Stimulated activated naive B cell treated with anti-CD40 and anti-IgM and Interleukin-4, amounts not matched to agents 10 μg/mL and 1 μg/mL and 100 μg/mL, for 72 hours (primary cell): ENCODE measurements around the gene OR5AU1.
"Not testable (repeated sequence)": the region's sequence is repeated elsewhere in the genome, so short reads cannot be mapped to it uniquely, and the experiment has no call there.

Experiments used
- ATAC-seq, 2 donors: fragments of 150-1000 bp; cut with Tn5 transposase; replicated peaks; 2 replicates each; pipeline ENCODE4 v1.10.0; 2021; ENCODE audit warnings: moderate library complexity in 1 of 2
- DNase-seq: peaks from one replicate; pipeline ENCODE4 v3.0.0; 2021
- H3K27ac Mint-ChIP-seq: one replicate; pipeline ENCODE4 v1.8.0; 2022; ENCODE audit warnings: mild to moderate bottlenecking, mixed read lengths
- H3K27me3 Mint-ChIP-seq, 2 donors: one replicate each; pipeline ENCODE4 v1.8.0; 2022; ENCODE audit warnings: mixed read lengths in 2 of 2
- H3K36me3 Mint-ChIP-seq, 2 donors: one replicate each; pipeline ENCODE4 v1.8.0; 2022; ENCODE audit warnings: mixed read lengths in 2 of 2, mild to moderate bottlenecking in 1 of 2
- H3K4me1 Mint-ChIP-seq, 2 donors: one replicate each; pipeline ENCODE4 v1.8.0; 2022; ENCODE audit warnings: mixed read lengths in 2 of 2, mild to moderate bottlenecking in 1 of 2
- H3K4me3 Mint-ChIP-seq, 2 donors: one replicate each; pipeline ENCODE4 v1.8.0; 2022; ENCODE audit warnings: mild to moderate bottlenecking in 2 of 2, mixed read lengths in 2 of 2, moderate library complexity in 1 of 2
- H3K9me3 Mint-ChIP-seq, 2 donors: one replicate each; pipeline ENCODE4 v1.8.0; 2022; ENCODE audit warnings: mixed read lengths in 2 of 2, mild to moderate bottlenecking in 1 of 2

Gene OR5AU1

GRCh38 chr14:21160061-21160610 is 4.3 kb upstream of the OR5AU1 start:
- H3K36me3 Mint-ChIP-seq = no peaks in the 10 kb centered on the region
- DNase-seq (no peak), ATAC-seq (no peak)
- no peak overlapping the region for H3K27ac Mint-ChIP-seq
- no peak overlapping the region for H3K4me3 Mint-ChIP-seq
- no peaks in the 10 kb centered on the region for H3K4me1 Mint-ChIP-seq
- peaks cover 39 to 60% of the 10 kb centered on the region in 2 donors for H3K27me3 Mint-ChIP-seq
- H3K9me3 Mint-ChIP-seq = peaks cover 0 to 2% of the 10 kb centered on the region in 2 donors

GRCh38 chr14:21158175-21158574 is 2.3 kb upstream of the OR5AU1 start:
- H3K9me3 Mint-ChIP-seq, H3K36me3 Mint-ChIP-seq, H3K4me1 Mint-ChIP-seq, ATAC-seq, DNase-seq, H3K27ac Mint-ChIP-seq, H3K4me3 Mint-ChIP-seq: not testable (repeated sequence)
- peaks cover 41 to 66% of the 10 kb centered on the region in 2 donors for H3K27me3 Mint-ChIP-seq

GRCh38 chr14:21149641-21150367 is 6.1 kb downstream of the OR5AU1 start:
- no peak overlapping the region for H3K27ac Mint-ChIP-seq

GRCh38 chr14:21145437-21145836 is 10.4 kb downstream of the OR5AU1 start:
- Mint-ChIP-seq H3K36me3 (peaks cover 0 to 2% of the 10 kb centered on the region in 2 donors), H3K27ac (no peak overlapping the region), H3K27me3 (peaks cover 10 to 16% of the 10 kb centered on the region in 2 donors), H3K4me3 (no peak overlapping the region), H3K4me1 (no peaks in the 10 kb centered on the region), H3K9me3 (peaks cover 9 to 17% of the 10 kb centered on the region in 2 donors)
- no peak for ATAC-seq
- DNase-seq = no peak

More at GRCh38 chr14:21149641-21150367, 6.1 kb downstream of the OR5AU1 start:
- H3K9me3 Mint-ChIP-seq = peaks cover 5 to 12% of the 10 kb centered on the region in 2 donors
- no peak for DNase-seq
- H3K36me3 Mint-ChIP-seq = peaks cover 0 to 2% of the 10 kb centered on the region in 2 donors
- no peak overlapping the region for H3K4me3 Mint-ChIP-seq
- H3K4me1 Mint-ChIP-seq = no peaks in the 10 kb centered on the region
- ATAC-seq = no peak
- peaks cover 5 to 20% of the 10 kb centered on the region in 2 donors for H3K27me3 Mint-ChIP-seq

- Mint-ChIP-seq H3K36me3 (peaks cover 0 to 2% of the 10 kb centered on the region in 2 donors), H3K4me3 (no peak overlapping the region)
- no peak for ATAC-seq
These were observed 13.5 kb downstream of the OR5AU1 start for GRCh38 chr14:21142357-21142756.

GRCh38 chr14:21136024-21136423 is 19.8 kb downstream of the OR5AU1 start:
- DNase-seq (no peak), ATAC-seq (no peak)
- H3K4me1 Mint-ChIP-seq = no peaks in the 10 kb centered on the region
- no peak overlapping the region for H3K4me3 Mint-ChIP-seq
- peaks cover 8 to 12% of the 10 kb centered on the region in 2 donors for H3K27me3 Mint-ChIP-seq
- H3K27ac Mint-ChIP-seq = no peak overlapping the region
- no peaks in the 10 kb centered on the region for H3K9me3 Mint-ChIP-seq
- H3K36me3 Mint-ChIP-seq = no peaks in the 10 kb centered on the region

More at GRCh38 chr14:21142357-21142756, 13.5 kb downstream of the OR5AU1 start:
- no peak for DNase-seq
- Mint-ChIP-seq H3K27ac (no peak overlapping the region), H3K9me3 (peaks cover 9 to 17% of the 10 kb centered on the region in 2 donors), H3K4me1 (no peaks in the 10 kb centered on the region), H3K27me3 (peaks cover 14 to 16% of the 10 kb centered on the region in 2 donors)

GRCh38 chr14:21133901-21134300 is 22.0 kb downstream of the OR5AU1 start:
- H3K27me3 Mint-ChIP-seq = peaks cover 8% of the 10 kb centered on the region in 2 donors
- no peaks in the 10 kb centered on the region for H3K9me3 Mint-ChIP-seq
- H3K27ac Mint-ChIP-seq = no peak overlapping the region
- H3K36me3 Mint-ChIP-seq = no peaks in the 10 kb centered on the region
- no peaks in the 10 kb centered on the region for H3K4me1 Mint-ChIP-seq
- H3K4me3 Mint-ChIP-seq = no peak overlapping the region
- no peak for ATAC-seq
- DNase-seq = no peak

GRCh38 chr14:21123429-21123828 is 32.4 kb downstream of the OR5AU1 start:
- Mint-ChIP-seq H3K36me3 (peaks cover 0 to 2% of the 10 kb centered on the region in 2 donors), H3K9me3 (peaks cover 4 to 9% of the 10 kb centered on the region in 2 donors)
- no peak for ATAC-seq

GRCh38 chr14:21121122-21121521 is 34.7 kb downstream of the OR5AU1 start:
- DNase-seq = no peak
- peaks cover 38 to 57% of the 10 kb centered on the region in 2 donors for H3K27me3 Mint-ChIP-seq
- H3K4me3 Mint-ChIP-seq = no peak overlapping the region
- H3K9me3 Mint-ChIP-seq = peaks cover 4 to 9% of the 10 kb centered on the region in 2 donors
- peaks cover 0 to 2% of the 10 kb centered on the region in 2 donors for H3K36me3 Mint-ChIP-seq
- H3K4me1 Mint-ChIP-seq = no peaks in the 10 kb centered on the region
- no peak overlapping the region for H3K27ac Mint-ChIP-seq
- ATAC-seq = no peak

More at GRCh38 chr14:21123429-21123828, 32.4 kb downstream of the OR5AU1 start:
- Mint-ChIP-seq H3K4me3 (no peak overlapping the region), H3K4me1 (no peaks in the 10 kb centered on the region), H3K27me3 (peaks cover 43 to 73% of the 10 kb centered on the region in 2 donors), H3K27ac (no peak overlapping the region)
- no peak for DNase-seq

- Mint-ChIP-seq H3K27me3 (peaks cover 35 to 53% of the 10 kb centered on the region in 2 donors), H3K36me3 (peaks cover 0 to 2% of the 10 kb centered on the region in 2 donors), H3K4me1 (no peaks in the 10 kb centered on the region), H3K27ac (no peak overlapping the region), H3K9me3 (peaks cover 2 to 9% of the 10 kb centered on the region in 2 donors), H3K4me3 (no peak overlapping the region)
- DNase-seq (no peak), ATAC-seq (no peak)
These were observed 35.2 kb downstream of the OR5AU1 start for GRCh38 chr14:21120686-21121085.

- Mint-ChIP-seq H3K4me3 (no peak overlapping the region), H3K4me1 (no peaks in the 10 kb centered on the region), H3K36me3 (no peaks in the 10 kb centered on the region), H3K27ac (no peak overlapping the region), H3K9me3 (no peaks in the 10 kb centered on the region), H3K27me3 (peaks cover 26 to 36% of the 10 kb centered on the region in 2 donors)
- DNase-seq = no peak
- ATAC-seq = no peak
These were observed 36.9 kb downstream of the OR5AU1 start for GRCh38 chr14:21118933-21119332.

- peaks cover 8 to 11% of the 10 kb centered on the region in 2 donors for H3K27me3 Mint-ChIP-seq
- ATAC-seq = no peak
- no peak for DNase-seq
- no peaks in the 10 kb centered on the region for H3K36me3 Mint-ChIP-seq
- no peak overlapping the region for H3K27ac Mint-ChIP-seq
- H3K4me3 Mint-ChIP-seq = no peak overlapping the region
- H3K4me1 Mint-ChIP-seq = peaks cover 6% of the 10 kb centered on the region in 2 donors
- H3K9me3 Mint-ChIP-seq = no peaks in the 10 kb centered on the region
These were observed 42.5 kb downstream of the OR5AU1 start for GRCh38 chr14:21113369-21113768.

- no peak for ATAC-seq
- H3K36me3 Mint-ChIP-seq = no peaks in the 10 kb centered on the region
- no peak overlapping the region for H3K27ac Mint-ChIP-seq
- H3K27me3 Mint-ChIP-seq = peaks cover 4 to 11% of the 10 kb centered on the region in 2 donors
- DNase-seq = no peak
- no peaks in the 10 kb centered on the region for H3K9me3 Mint-ChIP-seq
- H3K4me3 Mint-ChIP-seq = no peak overlapping the region
- peaks cover 6% of the 10 kb centered on the region in 2 donors for H3K4me1 Mint-ChIP-seq
These were observed 43.6 kb downstream of the OR5AU1 start for GRCh38 chr14:21112255-21112654.

- Mint-ChIP-seq H3K4me3 (no peak overlapping the region), H3K27ac (no peak overlapping the region), H3K9me3 (no peaks in the 10 kb centered on the region), H3K4me1 (peaks cover 16 to 20% of the 10 kb centered on the region in 2 donors), H3K27me3 (peaks cover 4 to 11% of the 10 kb centered on the region in 2 donors), H3K36me3 (no peaks in the 10 kb centered on the region)
- ATAC-seq (peak; percentile 54 to 72), DNase-seq (no peak)
These were observed 46.3 kb downstream of the OR5AU1 start for GRCh38 chr14:21109377-21110138.
